ENCODE measurements around the gene AIG1. TPM values are rescaled to one million over a fixed set of nuclear protein-coding genes. Genes with fewer than 3 reads are reported as not detected.

Gene AIG1
- total RNA-seq, 2 experiments from 2014 or later = 21.2 to 22.8 TPM

DNA sequence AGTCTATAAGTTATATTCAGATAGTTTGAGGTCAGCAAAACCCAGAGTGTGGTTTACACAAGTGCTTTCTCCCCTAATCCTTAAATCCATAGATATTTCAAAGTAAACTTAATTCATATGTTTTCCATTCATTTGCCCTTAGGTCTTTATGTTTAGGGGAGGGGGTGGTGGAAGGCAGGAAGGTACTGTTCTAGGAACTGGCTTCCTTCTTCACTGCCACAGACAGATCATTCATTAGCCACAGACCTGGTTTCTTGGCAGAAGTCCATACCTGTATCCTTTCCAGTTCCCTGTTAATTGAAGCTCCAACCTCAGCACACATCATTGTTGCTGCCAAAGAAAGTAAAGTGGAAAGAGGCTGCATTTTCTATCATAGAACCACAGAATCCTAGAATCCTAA lies 123.0 kb downstream of the AIG1 start:
- no peak for ATAC-seq
- DNase-seq = no peak
- Mint-ChIP-seq H3K4me1 (no peaks in the 10 kb centered on the region), H3K27ac (no peak overlapping the region), H3K9me3 (ENCODE audit: low read depth) (no peaks in the 10 kb centered on the region), H3K36me3 (ENCODE audit: low read depth) (no peaks in the 10 kb centered on the region), H3K4me3 (no peak overlapping the region), H3K27me3 (no peaks in the 10 kb centered on the region)
- intact Hi-C loops (cut with DNase I, micrococcal nuclease) = no loop called here
- ChIA-PET POLR2A (no interaction called here), CTCF (interaction anchor here (0.7 kb wide), 1 partner anchor 562 kb away, joined by 4 read pairs; no protein-coding TSS in a partner anchor)

DNA sequence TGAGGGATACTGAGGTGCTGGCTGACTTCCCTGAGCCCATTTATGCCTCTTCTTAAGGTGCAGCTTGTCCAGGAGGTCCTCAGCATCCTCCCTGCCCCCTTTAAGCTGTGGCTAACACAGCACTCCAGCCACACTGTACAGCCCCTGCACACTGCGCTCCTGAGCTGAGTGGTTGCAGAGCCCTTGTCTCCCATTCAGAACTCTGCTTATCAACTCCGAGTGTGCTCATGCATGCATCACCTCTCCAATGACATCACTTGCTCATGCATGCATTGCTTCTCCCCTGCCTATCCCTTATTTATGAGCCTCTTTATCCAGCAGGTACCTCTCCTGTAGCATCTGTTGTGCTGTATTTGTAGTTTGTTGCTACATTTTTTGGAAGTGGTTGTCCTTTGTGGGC lies 124.6 kb downstream of the AIG1 start:
- intact Hi-C loops (cut with DNase I, micrococcal nuclease) = no loop called here
- ATAC-seq (no peak), DNase-seq (no peak)
- Mint-ChIP-seq H3K27ac (no peak overlapping the region), H3K4me3 (no peak overlapping the region), H3K4me1 (no peaks in the 10 kb centered on the region), H3K27me3 (no peaks in the 10 kb centered on the region), H3K36me3 (ENCODE audit: low read depth) (no peaks in the 10 kb centered on the region), H3K9me3 (ENCODE audit: low read depth) (no peaks in the 10 kb centered on the region)
- ChIA-PET CTCF (interaction anchor here (0.6 kb wide), 1 partner anchor 184 kb away, joined by 3 read pairs; no protein-coding TSS in a partner anchor), POLR2A (interaction anchor here (0.5 kb wide), 1 partner anchor 380 kb away, joined by 5 read pairs; no protein-coding TSS in a partner anchor)

DNA sequence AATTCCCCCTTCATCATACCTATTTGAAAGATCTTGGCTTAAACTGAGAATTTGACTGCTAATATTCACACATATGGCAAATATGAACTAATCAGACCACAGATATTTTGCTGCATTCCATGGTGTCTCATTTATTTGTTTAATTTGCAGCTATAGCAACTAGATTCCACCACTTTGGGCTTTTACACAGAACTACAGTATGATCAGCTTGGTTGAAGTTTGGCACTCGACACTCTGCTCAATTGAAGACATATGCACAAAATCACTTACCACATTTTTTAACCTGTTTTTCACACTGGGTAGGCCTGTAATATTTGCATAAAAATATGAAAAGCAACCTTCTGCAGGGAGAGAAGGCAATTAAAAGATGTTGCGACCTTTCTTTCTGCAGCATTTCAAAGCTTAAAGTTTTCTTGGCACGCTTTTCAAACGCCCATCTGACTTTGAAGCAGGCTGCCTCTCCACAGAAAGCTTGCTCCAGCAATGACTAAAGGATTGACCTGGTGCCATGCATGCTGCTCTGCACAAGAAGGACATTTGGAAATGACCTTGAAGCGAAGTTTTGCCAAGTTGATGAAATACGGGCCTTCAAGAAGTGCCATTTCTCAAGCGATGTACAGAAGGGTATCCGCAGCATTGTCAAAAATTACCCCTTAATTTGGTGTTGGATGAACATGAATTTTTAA lies 126.7 kb downstream of the AIG1 start:
- ATAC-seq (no peak), DNase-seq (no peak)
- Mint-ChIP-seq H3K9me3 (ENCODE audit: low read depth) (no peaks in the 10 kb centered on the region), H3K4me1 (no peaks in the 10 kb centered on the region), H3K4me3 (no peak overlapping the region), H3K27ac (no peak overlapping the region), H3K27me3 (no peaks in the 10 kb centered on the region), H3K36me3 (ENCODE audit: low read depth) (peaks cover 2% of the 10 kb centered on the region)
- ChIA-PET CTCF (interaction anchor here (1.1 kb wide), 2 partner anchors 11 to 13 kb away, joined by 3 to 4 read pairs; no protein-coding TSS in a partner anchor), POLR2A (no interaction called here)
- intact Hi-C loops (cut with DNase I, micrococcal nuclease) = no loop called here

DNA sequence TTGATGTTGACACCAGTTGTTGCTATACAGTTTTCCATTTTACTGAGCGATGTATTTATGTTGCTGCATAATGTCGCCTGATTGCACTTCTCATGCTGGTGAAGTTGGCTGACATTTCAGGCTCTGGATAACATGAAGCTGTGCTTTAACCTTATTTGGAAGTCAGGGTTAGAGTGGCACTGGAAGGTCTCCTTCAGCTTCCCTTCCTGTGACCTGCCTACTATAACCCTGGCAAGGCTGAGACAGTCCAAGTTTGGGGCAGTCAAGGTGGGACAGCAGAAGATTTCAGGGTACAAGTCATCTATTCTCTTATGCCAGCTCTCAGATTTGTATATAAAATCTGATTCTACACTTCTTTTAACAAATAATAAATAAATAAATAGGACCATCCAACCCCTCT lies 127.6 kb downstream of the AIG1 start:
- DNase-seq (no peak), ATAC-seq (no peak)
- no peaks in the 10 kb centered on the region for H3K27me3 Mint-ChIP-seq
- no peak overlapping the region for H3K4me3 Mint-ChIP-seq
- POLR2A ChIA-PET = interaction anchor here (0.6 kb wide), 1 partner anchor 49 kb away, joined by 6 read pairs; no protein-coding TSS in a partner anchor
- no peak overlapping the region for H3K27ac Mint-ChIP-seq
- no peaks in the 10 kb centered on the region for H3K9me3 Mint-ChIP-seq (ENCODE audit: low read depth)
- CTCF ChIA-PET = interaction anchor here (0.7 to 1.0 kb wide), 2 partner anchors 507 to 824 kb away, joined by 3 read pairs; no protein-coding TSS in a partner anchor
- peaks cover 2% of the 10 kb centered on the region for H3K36me3 Mint-ChIP-seq (ENCODE audit: low read depth)
- intact Hi-C loops (cut with DNase I, micrococcal nuclease) = no loop called here
- no peaks in the 10 kb centered on the region for H3K4me1 Mint-ChIP-seq

DNA sequence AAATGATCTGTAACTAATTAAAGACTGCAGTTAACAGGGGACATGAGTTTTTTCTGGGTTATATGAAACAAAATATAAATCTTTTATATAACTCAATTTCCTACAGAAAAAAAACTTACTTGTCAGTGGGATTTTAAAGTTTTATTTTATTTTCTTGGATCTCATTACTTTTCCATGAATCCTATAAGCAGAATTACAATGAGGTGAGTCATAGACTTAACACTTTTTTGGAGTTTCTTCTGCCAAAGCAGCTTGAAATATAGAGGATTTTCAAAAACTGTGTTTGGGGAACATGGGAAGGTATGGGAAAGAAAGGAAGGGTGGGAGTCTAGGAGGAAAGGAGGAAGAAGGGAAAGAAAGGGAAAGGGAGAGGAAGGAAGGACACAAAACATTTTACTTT lies 130.7 kb downstream of the AIG1 start:
- no peak overlapping the region for H3K4me3 Mint-ChIP-seq
- H3K36me3 Mint-ChIP-seq (ENCODE audit: low read depth) = peaks cover 3% of the 10 kb centered on the region
- CTCF ChIA-PET = no interaction called here
- intact Hi-C loops (cut with DNase I, micrococcal nuclease) = no loop called here
- H3K9me3 Mint-ChIP-seq (ENCODE audit: low read depth) = peaks cover 2% of the 10 kb centered on the region
- H3K4me1 Mint-ChIP-seq = no peaks in the 10 kb centered on the region
- no peaks in the 10 kb centered on the region for H3K27me3 Mint-ChIP-seq
- POLR2A ChIA-PET = no interaction called here
- no peak for ATAC-seq
- H3K27ac Mint-ChIP-seq = no peak overlapping the region
- DNase-seq = no peak

DNA sequence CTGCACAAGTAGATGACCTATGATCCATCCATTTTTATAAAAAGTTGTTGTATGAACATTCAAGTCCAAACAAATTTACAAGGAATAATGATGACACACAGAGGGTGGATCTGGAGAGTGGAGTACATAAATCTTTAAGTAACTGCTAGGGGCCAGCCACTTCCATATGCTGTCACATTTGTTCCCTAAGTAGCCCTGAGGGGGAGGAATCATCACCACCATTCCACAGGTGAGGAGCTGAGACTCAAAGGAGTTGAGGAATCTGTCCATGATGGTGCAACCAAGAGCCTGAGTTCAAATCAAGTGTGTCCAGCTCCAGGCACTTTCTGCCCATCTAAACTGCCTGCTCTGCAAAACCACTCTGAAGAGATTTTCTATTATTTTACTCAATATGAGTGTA lies 132.1 kb downstream of the AIG1 start:
- DNase-seq = no peak
- no peak overlapping the region for H3K4me3 Mint-ChIP-seq
- no peak for ATAC-seq

DNA sequence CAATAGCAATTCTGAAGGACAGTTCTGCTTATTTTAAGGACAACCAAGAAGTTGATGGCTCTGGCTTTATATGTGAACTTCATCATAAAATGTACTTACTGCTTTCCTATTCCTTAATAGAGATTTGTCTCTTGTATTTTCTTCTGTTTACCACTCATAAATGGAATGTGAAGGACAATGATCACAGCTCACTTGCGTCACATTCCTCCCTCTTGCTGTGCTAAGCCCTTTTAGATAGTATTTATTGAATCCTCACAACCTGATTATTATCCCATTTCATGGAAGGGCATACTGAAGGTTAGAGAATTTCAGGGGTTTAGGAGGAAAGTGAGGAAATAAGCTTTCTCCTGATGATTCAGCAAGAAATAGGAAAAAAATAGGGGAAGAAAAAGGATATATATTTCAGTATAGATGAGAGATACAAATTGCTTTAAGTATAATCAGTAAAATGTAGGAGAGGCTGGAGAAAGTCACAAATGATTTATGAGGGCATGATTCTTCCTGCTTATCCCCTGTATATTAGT lies 132.9 kb downstream of the AIG1 start:
- DNase-seq (no peak), ATAC-seq (no peak)
- Mint-ChIP-seq H3K27ac (no peak overlapping the region), H3K27me3 (no peaks in the 10 kb centered on the region), H3K36me3 (ENCODE audit: low read depth) (peaks cover 3% of the 10 kb centered on the region), H3K9me3 (ENCODE audit: low read depth) (peaks cover 2% of the 10 kb centered on the region), H3K4me1 (peaks cover 2% of the 10 kb centered on the region), H3K4me3 (no peak overlapping the region)
- ChIA-PET POLR2A (no interaction called here), CTCF (no interaction called here)
- intact Hi-C loops (cut with DNase I, micrococcal nuclease) = no loop called here

More for the DNA sequence above, 132.1 kb downstream of the AIG1 start:
- intact Hi-C loops (cut with DNase I, micrococcal nuclease) = no loop called here
- Mint-ChIP-seq H3K9me3 (ENCODE audit: low read depth) (peaks cover 2% of the 10 kb centered on the region), H3K27me3 (no peaks in the 10 kb centered on the region), H3K36me3 (ENCODE audit: low read depth) (peaks cover 3% of the 10 kb centered on the region), H3K4me1 (no peaks in the 10 kb centered on the region), H3K27ac (no peak overlapping the region)
- ChIA-PET POLR2A (no interaction called here), CTCF (no interaction called here)

DNA sequence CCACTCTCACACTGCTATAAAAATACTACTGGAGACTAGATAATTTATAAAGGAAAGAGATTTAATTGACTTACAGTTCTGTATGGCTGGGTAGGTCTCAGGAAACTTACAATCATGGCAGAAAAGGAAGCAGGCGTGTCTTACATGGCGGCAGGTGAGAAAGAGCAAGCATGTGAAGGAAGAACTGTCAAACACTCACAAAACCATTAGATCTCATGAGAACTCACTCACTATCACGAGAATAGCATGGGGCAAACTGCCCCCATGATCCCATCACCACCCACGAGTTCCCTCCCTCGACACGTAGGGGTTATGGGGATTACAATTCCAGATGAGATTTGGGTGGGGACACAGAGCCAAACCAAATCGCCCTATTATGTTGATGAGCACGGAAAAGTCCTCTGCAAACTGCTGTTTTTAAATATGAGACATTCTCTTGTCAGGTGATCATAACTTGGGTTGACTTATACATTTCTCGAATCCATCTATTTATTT lies 133.5 kb downstream of the AIG1 start:
- POLR2A ChIA-PET = no interaction called here
- Mint-ChIP-seq H3K36me3 (ENCODE audit: low read depth) (peaks cover 3% of the 10 kb centered on the region), H3K9me3 (ENCODE audit: low read depth) (peaks cover 2% of the 10 kb centered on the region), H3K4me1 (peaks cover 4% of the 10 kb centered on the region), H3K27me3 (no peaks in the 10 kb centered on the region), H3K4me3 (no peak overlapping the region), H3K27ac (no peak overlapping the region)
- CTCF ChIA-PET = no interaction called here
- no peak for DNase-seq
- no peak for ATAC-seq
- intact Hi-C loops (cut with DNase I, micrococcal nuclease) = no loop called here

DNA sequence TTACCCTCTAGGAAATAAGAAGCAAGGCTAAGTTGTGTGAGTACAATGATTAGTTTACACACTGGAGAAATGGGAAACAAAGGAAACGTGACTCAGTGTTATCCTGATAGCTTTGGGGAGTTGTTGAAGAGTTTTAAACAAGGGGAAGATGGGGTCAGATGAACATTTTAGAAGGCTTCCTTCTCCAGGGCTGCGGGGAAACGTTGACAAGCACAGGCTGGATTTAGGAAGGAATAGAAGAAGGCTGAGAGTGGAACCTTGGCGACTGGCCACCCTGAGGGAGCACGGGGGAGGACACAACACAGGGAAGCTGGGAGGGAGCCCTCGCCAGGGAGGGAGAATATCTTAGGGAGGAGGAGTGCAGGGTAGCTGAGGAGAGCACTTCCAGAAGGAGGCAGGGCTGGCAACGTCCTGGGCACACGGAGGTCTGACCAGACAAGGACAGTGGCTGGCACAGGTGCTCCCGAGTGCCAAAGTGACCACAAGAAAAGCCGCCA lies 134.7 kb downstream of the AIG1 start:
- Mint-ChIP-seq H3K4me1 (peaks cover 15% of the 10 kb centered on the region), H3K4me3 (no peak overlapping the region), H3K27me3 (no peaks in the 10 kb centered on the region), H3K36me3 (ENCODE audit: low read depth) (peaks cover 3% of the 10 kb centered on the region), H3K27ac (no peak overlapping the region), H3K9me3 (ENCODE audit: low read depth) (peaks cover 2% of the 10 kb centered on the region)
- intact Hi-C loops (cut with DNase I, micrococcal nuclease) = no loop called here
- DNase-seq = no peak
- ChIA-PET POLR2A (no interaction called here), CTCF (interaction anchor here (0.7 kb wide), 1 partner anchor 818 kb away, joined by 3 read pairs; no protein-coding TSS in a partner anchor)
- no peak for ATAC-seq

DNA sequence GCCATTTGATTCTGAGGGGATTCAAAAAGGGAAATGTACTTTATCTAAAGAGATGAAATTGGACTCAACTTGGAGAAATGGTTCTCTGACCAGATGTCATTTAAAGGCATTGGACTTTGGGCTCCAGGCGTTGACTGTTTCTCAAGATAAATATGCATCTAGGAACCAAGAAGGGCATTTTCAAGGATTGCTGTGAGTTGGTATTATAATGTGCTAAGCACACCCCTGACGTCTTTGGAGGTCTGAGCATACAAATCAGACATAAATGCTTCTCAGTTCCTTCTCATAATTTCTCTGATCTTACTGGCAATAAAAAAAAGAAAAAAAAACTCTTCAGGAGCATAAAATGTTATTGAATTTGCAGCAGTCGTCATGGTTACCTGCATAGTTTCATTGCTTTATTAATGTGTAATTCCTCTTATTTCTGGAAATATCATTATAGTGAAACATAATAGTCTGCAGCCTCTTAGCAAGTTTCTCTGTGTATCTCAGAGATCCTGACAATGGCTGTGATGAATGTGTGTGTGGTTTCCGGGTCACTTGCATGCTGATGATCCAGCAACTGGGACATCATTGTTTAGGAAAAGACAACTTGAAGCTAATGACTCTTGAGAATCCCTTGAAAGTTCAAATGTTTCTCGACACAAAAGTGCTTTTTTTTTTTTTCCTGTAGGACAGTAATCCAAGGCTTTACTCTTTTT lies 136.0 kb downstream of the AIG1 start:
- H3K36me3 Mint-ChIP-seq (ENCODE audit: low read depth) = peaks cover 2% of the 10 kb centered on the region
- no peak overlapping the region for H3K27ac Mint-ChIP-seq
- DNase-seq (no peak), ATAC-seq (no peak)
- no peak overlapping the region for H3K4me3 Mint-ChIP-seq
- peaks cover 20% of the 10 kb centered on the region for H3K4me1 Mint-ChIP-seq
- intact Hi-C loops (cut with DNase I, micrococcal nuclease) = no loop called here
- ChIA-PET POLR2A (no interaction called here), CTCF (no interaction called here)
- H3K9me3 Mint-ChIP-seq (ENCODE audit: low read depth) = peaks cover 2% of the 10 kb centered on the region
- H3K27me3 Mint-ChIP-seq = no peaks in the 10 kb centered on the region

DNA sequence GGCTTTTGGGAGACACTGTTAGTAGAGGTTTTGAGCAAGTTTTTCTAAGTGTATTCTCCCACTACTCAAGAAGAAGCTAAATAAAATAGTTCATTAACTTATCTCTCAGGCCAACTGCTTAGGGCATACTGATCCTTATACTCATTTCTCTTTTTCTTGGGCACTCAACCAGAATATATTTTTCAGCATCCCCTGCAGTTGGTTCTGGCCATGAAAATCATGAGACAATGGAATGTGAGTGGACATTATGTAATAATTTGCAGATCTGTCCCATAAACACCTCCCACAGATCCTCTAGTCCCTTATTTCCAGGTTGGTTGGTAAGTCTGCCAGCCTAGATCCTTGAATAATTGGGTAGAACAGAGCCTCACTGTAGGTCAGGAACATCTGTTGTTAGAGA lies 136.7 kb downstream of the AIG1 start:
- Mint-ChIP-seq H3K4me3 (no peak overlapping the region), H3K9me3 (ENCODE audit: low read depth) (peaks cover 2% of the 10 kb centered on the region), H3K36me3 (ENCODE audit: low read depth) (peaks cover 2% of the 10 kb centered on the region), H3K27ac (no peak overlapping the region), H3K27me3 (no peaks in the 10 kb centered on the region), H3K4me1 (peaks cover 20% of the 10 kb centered on the region)
- ATAC-seq (no peak), DNase-seq (no peak)
- intact Hi-C loops (cut with DNase I, micrococcal nuclease) = no loop called here
- CTCF ChIA-PET = interaction anchor here (1.0 kb wide), 1 partner anchor 139 kb away, joined by 3 read pairs; no protein-coding TSS in a partner anchor
- POLR2A ChIA-PET = no interaction called here

All from activated CD4-positive, alpha-beta T cell treated with anti-CD3 and anti-CD28 coated beads for 36 hours (primary cell).